Gastrocnemius medialis (tissue), 4 donors: ENCODE results near the gene ASRGL1. TPM values are rescaled to one million over a fixed set of nuclear protein-coding genes. Genes with fewer than 3 reads are reported as not detected.

ENCODE experiments used
- ATAC-seq, 2 donors: fragments of 150-250 bp; one replicate each; pipeline ENCODE4 v1.9.1; 2016
- DNase-seq, 2 donors: peaks; one replicate each; pipeline ENCODE4 v3.0.0-alpha.2; 2019
- H3K27ac ChIP-seq, 4 donors: fragments of 200-600 bp; sonication (generic); 1 replicate in 1 of 4; 2 replicates in 3 of 4; pipeline ENCODE4 v1.5.1; 2016 to 2018; ENCODE audit warnings: mild to moderate bottlenecking in 2 of 4, moderate library complexity in 1 of 4
- H3K27me3 ChIP-seq, 3 donors: fragments of 200-600 bp; sonication (generic) in 2 of 3; 1 replicate in 1 of 3; 2 replicates in 2 of 3; pipeline versions ENCODE4 v1.5.1 to v1.6.0; 2016 to 2019; ENCODE audit warnings: mild to moderate bottlenecking in 1 of 3, moderate library complexity in 1 of 3
- H3K36me3 ChIP-seq, 2 donors: fragments of 200-600 bp; sonication (generic) in 1 of 2; one replicate each; pipeline ENCODE4 v1.5.1; 2017 to 2018
- H3K4me1 ChIP-seq, 2 donors: fragments of 200-600 bp; sonication (generic) in 1 of 2; one replicate each; pipeline ENCODE4 v1.5.1; 2016 to 2017; ENCODE audit warnings: mild to moderate bottlenecking in 2 of 2
- H3K4me3 ChIP-seq, 4 donors: fragments of 200-600 bp; sonication (generic) in 3 of 4; 1 replicate in 1 of 4; 2 replicates in 3 of 4; pipeline ENCODE4 v1.5.1; 2016 to 2019; ENCODE audit warnings: mild to moderate bottlenecking in 2 of 4
- H3K9me3 ChIP-seq, 3 donors: fragments of 200-600 bp; sonication (generic) in 2 of 3; 1 replicate in 1 of 3; 2 replicates in 2 of 3; pipeline ENCODE4 v1.5.1; 2016 to 2019
- CTCF ChIP-seq, 5 experiments: fragments of 450-650 bp in 3 of 5; fragments of 200-600 bp in 2 of 5; sonication (generic) in 2 of 5; IDR thresholded peaks in 4 of 5; conservative IDR thresholded peaks in 1 of 5; 1 replicate in 4 of 5; 2 replicates in 1 of 5; pipeline ENCODE4 v1.5.1; 2016 to 2019; ENCODE audit warnings: antibody characterized with exemption in 5 of 5, mild to moderate bottlenecking in 3 of 5, moderate library complexity in 3 of 5
- POLR2A ChIP-seq, 2 donors: fragments of 450-650 bp; IDR thresholded peaks; one replicate each; pipeline ENCODE4 v1.6.1; 2017; ENCODE audit warnings: antibody characterized with exemption in 2 of 2, mild to moderate bottlenecking in 2 of 2, moderate library complexity in 2 of 2
- in situ Hi-C, 4 donors: fragments of 200-750 bp; cut with MboI; loops; one replicate each; pipeline versions ENCODE4 v1.15.0 to v1.8.0; 2017; ENCODE audit warnings: low sequenced_read_pairs in 4 of 4
- intact Hi-C: fragments of 100-400 bp; cut with DNase I; formaldehyde crosslinking; loops from one replicate; pipeline ENCODE4 v1.15.1; 2023; ENCODE audit warnings: low total_unique reads
- total RNA-seq, 4 donors: library from RNA; depleted of rRNA; stranded (reverse); fragments of >200 nt; gene quantifications; one replicate each; pipeline versions ENCODE4 v1.1.0 to v1.2.3, GENCODE V29; 2016

The ASRGL1 gene
- total RNA-seq, 4 donors from 2014 or later, result 6.4 to 24.6 (median 8.7) TPM

GRCh38 chr11:62411524-62411923, 74.3 kb downstream of the ASRGL1 start:
- Histone ChIP-seq H3K9me3 (no peaks in the 10 kb centered on the region), H3K4me1 (no peaks in the 10 kb centered on the region), H3K27me3 (no peaks in the 10 kb centered on the region), H3K36me3 (no peaks in the 10 kb centered on the region), H3K4me3 (no peak overlapping the region), H3K27ac (no peak overlapping the region)
- in situ Hi-C loops (loop anchor here in 1 of 4 donors (25.0 kb wide), 1 partner anchor 126 kb away; the partner anchor contains the start of gene AHNAK), intact Hi-C loops (no loop called here)
- ATAC-seq (no peak), DNase-seq (no peak)
- TF ChIP-seq CTCF (IDR thresholded peaks at IDR 0.05 in 4 of 5, conservative IDR thresholded peaks at IDR 0.05 in 1 of 5), result no peak
- no peak for TF ChIP-seq POLR2A (IDR thresholded peaks at IDR 0.05)

GRCh38 chr11:62413060-62413696, 75.9 kb downstream of the ASRGL1 start:
- no peak overlapping the region for H3K27ac ChIP-seq
- in situ Hi-C loops, result loop anchor here in 1 of 4 donors (25.0 kb wide), 1 partner anchor 124 kb away; the partner anchor contains the start of gene AHNAK
- no peak for ATAC-seq

GRCh38 chr11:62416596-62416995, 79.3 kb downstream of the ASRGL1 start:
- no peaks in the 10 kb centered on the region for H3K4me1 ChIP-seq
- no peaks in the 10 kb centered on the region for H3K9me3 ChIP-seq
- TF ChIP-seq CTCF (IDR thresholded peaks at IDR 0.05 in 4 of 5, conservative IDR thresholded peaks at IDR 0.05 in 1 of 5), result no peak
- TF ChIP-seq POLR2A (IDR thresholded peaks at IDR 0.05), result no peak
- H3K36me3 ChIP-seq, result no peaks in the 10 kb centered on the region
- H3K27me3 ChIP-seq, result no peaks in the 10 kb centered on the region
- ATAC-seq (no peak), DNase-seq (no peak)
- in situ Hi-C loops (loop anchor here in 1 of 4 donors (25.0 kb wide), 1 partner anchor 121 kb away; the partner anchor contains the start of gene AHNAK), intact Hi-C loops (no loop called here)
- H3K4me3 ChIP-seq, result no peak overlapping the region
- no peak overlapping the region for H3K27ac ChIP-seq

More at GRCh38 chr11:62413060-62413696, 75.9 kb downstream of the ASRGL1 start:
- no peaks in the 10 kb centered on the region for H3K9me3 ChIP-seq
- TF ChIP-seq CTCF (IDR thresholded peaks at IDR 0.05 in 4 of 5, conservative IDR thresholded peaks at IDR 0.05 in 1 of 5), result no peak
- no peak for TF ChIP-seq POLR2A (IDR thresholded peaks at IDR 0.05)
- intact Hi-C loops, result no loop called here
- DNase-seq, result no peak
- H3K36me3 ChIP-seq, result no peaks in the 10 kb centered on the region
- no peak overlapping the region for H3K4me3 ChIP-seq
- no peaks in the 10 kb centered on the region for H3K27me3 ChIP-seq
- H3K4me1 ChIP-seq, result no peaks in the 10 kb centered on the region

- in situ Hi-C loops (loop anchor here in 1 of 4 donors (25.0 kb wide), 1 partner anchor 119 kb away; the partner anchor contains the start of gene AHNAK), intact Hi-C loops (loop anchor here (2.0 kb wide), 1 partner anchor 19 kb away; no protein-coding TSS in a partner anchor)
- Histone ChIP-seq H3K4me1 (no peaks in the 10 kb centered on the region), H3K36me3 (no peaks in the 10 kb centered on the region), H3K27me3 (no peaks in the 10 kb centered on the region), H3K9me3 (no peaks in the 10 kb centered on the region), H3K27ac (no peak overlapping the region), H3K4me3 (no peak overlapping the region)
- no peak for DNase-seq
- TF ChIP-seq POLR2A (IDR thresholded peaks at IDR 0.05) (no peak), CTCF (IDR thresholded peaks at IDR 0.05 in 4 of 5, conservative IDR thresholded peaks at IDR 0.05 in 1 of 5) (no peak)
- ATAC-seq, result no peak
These were observed 80.9 kb downstream of the ASRGL1 start for GRCh38 chr11:62418136-62418535.
